Endometrium (tissue), 2 donors: ENCODE measurements around the gene DYNC2H1.
"Not testable (repeated sequence)": the region's sequence is repeated elsewhere in the genome, so short reads cannot be mapped to it uniquely, and the experiment has no call there.

ENCODE experiments used
- FAIRE-seq: peaks from 2 replicates; lab custom pipeline; 2012; peaks lifted over from hg19 to GRCh38; lab: Jason Lieb, UNC
- donor health status: control.
- donor health status: control.

Gene DYNC2H1

DNA sequence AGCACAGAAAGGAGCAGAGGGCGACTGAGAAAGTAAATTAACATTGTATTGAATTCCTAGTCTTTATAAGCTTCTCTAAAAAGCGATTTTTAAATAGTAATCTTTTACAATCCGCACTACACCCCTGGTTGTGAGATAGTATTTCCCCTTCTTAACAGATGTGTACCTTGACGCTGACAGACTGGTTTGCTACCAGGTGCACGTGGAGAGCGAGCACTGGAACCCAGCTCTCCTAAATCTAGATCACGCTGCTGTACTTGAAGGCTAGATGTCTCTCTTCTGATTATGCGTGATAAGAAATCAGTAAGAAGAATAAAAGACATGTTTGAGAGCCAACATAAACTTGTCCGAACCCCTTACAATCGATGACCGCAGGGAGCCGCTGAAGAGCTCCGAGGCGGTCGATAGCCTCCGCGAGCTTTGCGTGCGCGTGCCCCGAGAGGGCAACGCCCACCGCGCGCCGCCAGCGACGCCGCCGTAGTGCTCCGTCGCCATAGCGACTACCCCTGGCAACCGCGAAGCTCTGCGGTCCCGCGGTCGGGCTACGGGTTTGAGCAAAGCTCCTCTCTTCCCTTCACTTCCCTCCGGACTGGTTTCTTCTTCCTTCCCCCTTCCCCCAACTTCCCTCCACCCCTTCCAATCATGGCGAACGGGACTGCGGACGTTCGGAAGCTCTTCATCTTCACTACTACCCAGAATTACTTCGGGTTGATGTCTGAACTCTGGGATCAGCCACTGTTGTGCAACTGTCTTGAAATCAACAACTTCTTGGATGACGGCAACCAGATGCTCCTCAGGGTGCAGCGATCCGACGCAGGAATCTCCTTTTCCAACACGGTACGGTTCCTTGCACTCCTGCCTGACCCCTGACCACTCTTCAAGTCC is at the start of gene DYNC2H1:
Gene DYNC2H1, plus strand, starts transcription at position 494 of the 885 bp plus-strand sequence. Its CDS starts 149 bp downstream, at position 643.
- no peak for FAIRE-seq

GRCh38 chr11:103061656-103062055 is 47.6 kb upstream of the DYNC2H1 start:
- FAIRE-seq: no peak

DNA sequence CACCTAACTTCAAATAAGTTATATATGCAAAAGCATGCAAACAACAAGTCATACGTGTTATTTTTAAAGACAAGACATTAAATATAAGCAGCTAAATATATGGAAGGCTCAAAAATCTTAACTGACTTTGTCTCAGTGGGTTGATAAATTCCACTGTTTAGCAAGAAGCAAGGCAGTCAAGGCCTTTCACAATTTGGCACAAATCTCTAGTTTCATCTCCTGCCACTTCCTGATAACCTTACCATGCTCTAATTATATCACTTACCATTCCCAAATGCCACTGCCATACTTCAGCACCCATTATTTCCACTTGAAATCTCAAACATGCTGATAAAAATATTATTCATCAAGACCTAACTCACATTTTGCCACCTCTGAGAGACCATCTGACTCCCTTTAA is 42.1 kb upstream of the DYNC2H1 start:
- no peak for FAIRE-seq

- FAIRE-seq: no peak
Observed at GRCh38 chr11:103069367-103069766, 39.9 kb upstream of the DYNC2H1 start.

GRCh38 chr11:103070142-103070541 is 39.1 kb upstream of the DYNC2H1 start:
- FAIRE-seq: no peak

DNA sequence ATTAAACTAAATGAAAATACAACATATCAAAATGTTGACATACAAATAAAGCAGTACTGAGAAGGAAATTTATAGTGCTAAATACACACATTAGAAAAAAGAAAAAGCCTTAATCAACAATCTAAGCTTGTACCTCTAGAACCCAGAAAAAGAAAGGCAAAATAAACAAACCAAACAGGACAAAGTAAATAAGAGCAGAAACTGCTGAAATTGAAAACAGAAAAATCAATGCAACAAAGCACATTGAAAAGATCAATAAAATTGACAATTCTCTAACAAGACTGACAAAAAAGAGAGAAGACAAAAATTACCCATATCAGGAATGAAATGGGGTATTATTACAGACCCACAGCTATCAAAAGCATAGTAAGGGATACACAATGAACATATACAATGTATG is 38.2 kb upstream of the DYNC2H1 start:
- FAIRE-seq: no peak

- no peak for FAIRE-seq
Observed at GRCh38 chr11:103076361-103076760, 32.9 kb upstream of the DYNC2H1 start.

DNA sequence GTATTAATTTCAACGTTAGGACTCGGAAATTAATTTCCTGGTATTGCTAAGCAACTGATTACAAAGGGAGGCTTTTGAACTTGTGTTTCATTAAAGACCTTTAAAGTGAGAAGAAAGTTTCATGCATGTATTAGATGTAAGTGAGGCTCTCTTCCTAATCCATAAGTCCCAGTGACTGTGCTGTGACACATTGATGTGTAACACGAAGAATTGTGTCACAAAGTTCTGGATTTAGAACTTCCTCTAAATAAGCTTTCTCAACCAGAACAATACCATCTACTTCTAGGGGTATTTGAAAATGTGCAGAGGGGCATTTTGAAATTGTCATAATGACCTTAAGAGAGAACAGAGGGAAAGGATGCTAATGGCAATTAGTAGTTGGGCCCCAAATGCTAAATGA is 31.7 kb upstream of the DYNC2H1 start:
- FAIRE-seq: no peak

GRCh38 chr11:103078710-103079109 is 30.5 kb upstream of the DYNC2H1 start:
- FAIRE-seq: no peak

DNA sequence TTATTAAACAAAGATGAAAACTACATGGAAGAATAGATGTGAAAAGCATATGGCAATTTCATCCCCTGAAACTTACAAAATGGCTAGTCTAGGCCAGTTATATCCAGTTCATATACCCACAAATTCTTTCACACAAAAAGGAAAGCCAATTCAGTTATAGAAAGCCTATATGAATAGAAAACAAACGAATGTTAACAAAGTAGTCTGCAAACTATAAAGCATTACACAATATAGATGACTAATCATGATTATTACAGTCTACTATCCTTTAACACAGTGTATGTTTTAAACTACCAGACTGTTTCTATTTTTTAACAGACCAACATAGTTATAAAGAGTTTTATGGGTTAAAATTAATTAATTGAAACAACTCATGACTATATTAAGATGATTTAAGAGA is 29.4 kb upstream of the DYNC2H1 start:
- peak; percentile 62 for FAIRE-seq

GRCh38 chr11:103085758-103086365 is 23.4 kb upstream of the DYNC2H1 start:
- no peak for FAIRE-seq

DNA sequence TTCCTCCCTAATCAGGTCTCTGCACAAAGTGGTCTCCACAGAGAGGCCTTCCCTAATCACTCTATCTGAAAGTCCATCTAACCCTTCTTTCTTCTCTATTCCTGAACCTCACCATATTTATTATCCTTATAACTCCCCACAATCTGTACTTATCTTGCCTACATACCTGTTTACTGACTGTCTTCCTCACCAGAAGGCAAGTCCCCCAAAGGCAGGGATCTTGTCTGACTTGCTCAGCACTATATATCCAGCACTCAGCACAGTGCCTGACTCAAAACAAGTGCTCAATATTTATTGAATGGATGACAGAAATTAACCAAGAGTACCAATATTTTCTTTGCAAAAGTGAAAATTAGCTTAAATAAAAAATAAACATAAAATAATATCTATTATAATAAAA is 22.8 kb upstream of the DYNC2H1 start:
- no peak for FAIRE-seq

DNA sequence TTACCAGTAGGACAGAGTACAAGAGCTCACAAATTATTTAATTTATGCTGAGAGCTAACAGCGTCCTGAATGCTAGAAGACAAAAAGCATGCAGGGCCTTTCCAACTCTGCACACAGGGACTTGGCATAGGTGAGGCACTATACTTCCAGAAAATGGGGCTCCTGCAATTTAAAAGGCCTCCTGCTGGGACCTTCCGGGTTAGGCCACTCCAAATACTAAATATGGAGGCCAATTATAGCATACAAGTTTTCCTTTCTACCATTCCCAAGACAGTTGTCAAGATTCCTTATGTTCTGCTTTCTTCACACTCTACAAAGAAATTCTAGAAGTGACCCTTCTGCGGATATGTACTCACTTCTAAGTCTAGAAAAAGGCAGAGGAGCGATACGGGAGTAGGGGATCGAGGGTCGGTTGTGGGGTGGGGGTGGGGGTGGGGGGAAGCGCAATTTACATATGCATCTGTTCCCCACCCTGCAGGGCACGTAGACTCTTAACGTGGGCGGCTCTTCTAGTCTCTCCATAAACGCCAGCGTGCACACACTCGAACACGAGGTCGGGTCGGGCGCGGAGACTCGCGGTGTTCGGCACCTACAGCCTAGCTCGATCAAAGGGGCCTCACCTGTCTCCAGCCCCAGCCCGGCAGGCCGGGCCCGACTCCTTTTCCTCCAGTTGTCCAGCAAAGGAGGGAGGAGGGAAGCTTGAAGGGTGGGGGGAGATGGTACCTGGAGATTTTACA is 18.0 kb upstream of the DYNC2H1 start:
- no peak for FAIRE-seq

DNA sequence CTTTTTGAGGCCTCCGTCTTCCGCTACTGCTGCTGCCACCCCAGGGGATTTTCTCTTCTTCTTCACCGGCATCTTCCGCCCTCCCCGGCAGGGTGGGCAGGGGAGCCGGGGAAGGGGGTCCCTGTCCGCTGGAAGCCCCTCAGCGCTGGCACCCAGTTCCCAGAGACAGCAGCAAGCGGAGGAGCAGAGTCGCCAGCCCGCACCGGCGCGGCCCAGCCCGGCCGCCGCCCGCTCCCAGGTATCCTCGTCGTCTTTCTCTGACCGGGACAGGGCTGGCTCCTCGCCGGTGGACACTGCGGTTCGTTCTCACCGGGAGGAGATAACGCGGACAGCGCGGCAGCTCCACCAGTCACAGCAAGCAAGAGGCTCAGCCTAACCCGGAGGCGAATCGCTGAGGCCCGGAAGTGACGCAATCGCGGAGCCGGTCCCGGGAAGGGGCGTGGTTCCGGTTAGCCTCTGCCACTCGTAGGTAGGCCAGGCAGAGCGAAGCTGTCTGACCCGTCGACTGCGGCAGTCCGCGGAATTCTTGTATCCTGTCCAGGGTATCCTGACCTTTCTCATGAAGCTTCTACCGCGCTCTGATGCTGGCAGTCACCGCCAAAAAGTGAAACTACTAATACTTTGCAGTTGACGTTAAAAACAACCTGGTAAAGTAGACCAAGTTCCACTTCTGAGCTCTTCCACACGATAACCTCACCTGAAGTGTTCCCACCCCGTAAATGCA is 17.3 kb upstream of the DYNC2H1 start, which contains the start of gene DCUN1D5:
Gene DCUN1D5, minus strand, starts transcription at position 360 of the 724 bp plus-strand sequence. Its CDS starts 288 bp downstream, at position 72.
- peak; percentile 86 for FAIRE-seq

GRCh38 chr11:103097279-103097678 is 11.9 kb upstream of the DYNC2H1 start:
- no peak for FAIRE-seq

DNA sequence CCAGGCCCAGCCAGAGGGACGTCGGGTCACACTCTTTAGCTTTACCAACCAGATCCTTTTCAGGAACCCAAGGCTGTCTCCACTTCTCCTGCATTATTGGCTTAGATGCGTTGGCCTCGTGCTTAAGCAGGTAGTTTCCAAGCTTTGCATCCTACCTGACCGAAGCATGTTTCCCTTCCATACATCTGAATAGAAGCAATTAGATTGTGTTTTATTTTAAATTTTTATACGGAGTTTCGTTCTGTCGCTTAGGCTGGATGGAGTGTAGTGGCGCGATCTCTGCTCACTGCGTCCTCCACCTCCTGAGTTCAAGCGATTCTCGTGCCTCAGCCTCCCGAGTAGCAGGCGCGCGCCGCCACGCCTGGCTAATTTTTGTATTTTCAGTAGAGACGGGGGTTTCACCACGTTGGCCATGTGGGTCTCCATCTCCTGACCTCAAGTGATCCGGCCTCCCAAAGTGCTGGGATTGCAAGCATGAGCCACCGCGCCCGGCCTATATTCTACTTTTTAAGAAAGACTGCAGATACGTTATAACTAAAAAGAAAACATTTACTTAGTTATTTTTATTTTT is 677 bp downstream of the DYNC2H1 start:
- FAIRE-seq: no peak

DNA sequence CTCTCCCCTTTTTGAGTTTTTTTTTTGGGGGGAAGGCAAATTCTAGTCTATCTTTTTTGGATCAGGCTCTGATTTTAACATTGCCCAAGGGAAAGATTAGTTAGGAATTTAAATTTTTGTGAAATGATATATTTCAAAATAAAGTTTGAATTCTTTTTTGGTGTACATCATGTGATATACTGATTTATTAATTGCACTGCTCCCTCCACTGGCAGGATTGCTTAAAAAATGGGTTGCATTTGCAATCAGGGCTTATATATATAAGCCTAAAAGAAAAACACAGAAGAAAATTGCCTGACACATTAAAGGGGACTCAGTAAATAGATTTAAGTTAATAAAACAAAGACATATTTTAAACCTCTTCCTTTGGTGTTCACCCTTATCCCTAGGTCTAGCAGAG is 1.2 kb downstream of the DYNC2H1 start:
- FAIRE-seq: no peak

GRCh38 chr11:103111400-103111799 is 2.2 kb downstream of the DYNC2H1 start:
- no peak for FAIRE-seq

DNA sequence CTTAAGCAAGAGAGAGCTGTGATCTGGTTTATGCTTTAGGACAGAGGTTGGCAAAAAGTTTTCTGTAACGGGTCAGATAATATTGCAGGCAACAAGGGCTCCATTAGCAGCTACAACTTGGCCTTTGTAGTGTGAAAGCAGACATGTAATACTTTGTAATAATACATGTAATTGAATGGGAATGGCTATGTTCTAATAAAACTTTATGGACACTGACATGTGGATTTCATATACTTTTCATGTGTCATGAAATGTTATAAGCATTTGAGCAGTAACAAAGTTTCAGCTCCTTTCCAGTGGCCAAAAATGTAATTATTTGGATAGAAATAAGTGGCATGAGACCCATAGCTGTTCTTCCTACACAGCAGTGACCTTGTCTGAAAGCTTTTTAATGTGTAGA is 3.1 kb downstream of the DYNC2H1 start:
- no peak for FAIRE-seq

DNA sequence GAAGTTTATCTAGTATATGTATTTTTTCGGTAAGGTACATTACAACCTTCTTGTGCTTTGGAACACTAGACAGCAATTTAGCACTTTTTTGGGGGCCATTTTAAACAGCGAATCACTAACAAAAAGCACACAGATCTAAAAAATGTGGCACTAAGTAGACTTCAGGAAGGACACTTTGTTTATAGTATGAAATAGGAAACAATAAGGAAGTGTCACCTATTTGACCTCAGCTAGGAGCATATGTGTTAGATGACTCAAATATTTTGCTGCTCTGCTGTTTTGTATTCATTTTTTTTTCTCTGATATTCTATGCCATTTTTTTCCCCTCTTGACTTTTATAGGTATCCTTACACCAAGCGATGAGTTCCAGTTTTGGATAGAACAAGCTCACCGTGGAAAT is 5.6 kb downstream of the DYNC2H1 start:
- FAIRE-seq: no peak

GRCh38 chr11:103125462-103125861 is 16.2 kb downstream of the DYNC2H1 start:
- no peak for FAIRE-seq

DNA sequence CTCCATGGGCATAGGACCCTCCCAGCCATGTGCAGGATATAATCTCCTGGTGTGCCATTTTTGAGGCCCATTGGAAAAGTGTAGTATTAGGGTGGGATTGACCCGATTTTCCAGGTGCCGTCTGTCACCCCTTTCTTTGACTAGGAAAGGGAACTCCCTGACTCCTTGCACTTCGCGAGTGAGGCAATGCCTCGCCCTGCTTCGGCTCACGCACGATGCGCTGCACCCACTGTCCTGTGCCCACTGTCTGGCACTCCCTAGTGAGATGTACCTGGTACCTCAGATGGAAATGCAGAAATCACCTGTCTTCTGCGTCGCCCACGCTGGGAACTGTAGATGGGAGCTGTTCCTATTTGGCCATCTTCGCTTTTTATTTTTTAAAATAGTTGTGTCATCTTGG is 32.8 kb downstream of the DYNC2H1 start:
- not testable (repeated sequence) for FAIRE-seq
